C1 segment of cervical spinal cord (tissue), 14 donors: Measurements from ENCODE around the gene FSTL5.

Experiments used
- DNase-seq, 14 donors: peaks; one replicate each; lab custom pipeline; 2025; lab: John Stamatoyannopoulos, UW

The FSTL5 gene

DNA sequence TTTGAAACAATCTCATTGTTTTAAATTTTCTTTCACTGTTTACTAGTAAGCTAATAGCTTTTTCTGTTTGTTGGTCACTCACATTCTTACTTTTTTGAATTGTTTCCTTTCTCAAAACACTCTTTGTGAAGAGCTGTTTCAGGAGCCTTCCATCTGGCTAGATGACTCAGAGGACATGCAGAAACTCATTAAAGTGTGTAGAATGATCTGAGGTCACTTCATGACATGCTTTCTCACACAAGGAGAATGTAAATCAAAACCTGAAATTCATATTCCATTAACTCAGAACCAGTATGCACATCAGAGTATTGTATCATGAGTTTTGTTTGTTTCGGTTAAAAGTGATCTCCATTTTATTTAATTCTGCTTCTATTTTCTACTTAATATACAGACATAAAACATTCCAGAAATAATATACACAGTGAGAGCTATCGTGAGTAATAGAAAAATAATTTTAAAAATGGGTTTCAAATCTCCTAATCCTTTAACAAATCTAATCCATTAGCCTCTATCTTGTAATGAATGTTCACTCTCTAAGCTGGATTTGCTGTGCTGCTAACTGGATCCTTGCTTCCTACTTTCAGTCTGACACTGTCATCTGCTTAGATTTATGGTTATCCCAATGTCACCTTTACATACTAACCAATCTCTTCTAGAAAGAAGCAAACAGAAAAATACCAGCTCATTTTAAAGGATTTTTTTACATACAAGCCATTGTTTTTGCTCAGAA, 449.6 kb downstream of the FSTL5 start:
- peak in 1 of 14 donors; percentile 6 for DNase-seq

DNA sequence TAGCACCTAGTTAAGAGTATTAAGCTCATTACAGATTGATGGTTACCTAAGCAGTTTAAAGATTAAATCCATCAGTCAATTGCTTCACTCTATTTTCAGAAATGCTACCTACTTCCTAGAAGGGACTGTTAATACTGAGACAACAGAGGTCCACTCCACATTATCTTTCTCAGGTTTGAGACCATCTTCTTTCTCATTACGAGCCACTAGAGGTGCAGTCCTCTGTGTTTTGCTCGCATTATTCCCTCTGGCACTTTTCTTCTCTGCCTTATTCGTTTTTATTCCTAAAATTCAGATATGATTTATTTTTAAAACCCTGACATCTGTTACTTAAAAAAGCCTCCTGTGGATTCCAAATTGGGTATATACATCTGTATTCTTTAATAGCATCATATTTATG, 459.1 kb downstream of the FSTL5 start:
- DNase-seq: no peak

DNA sequence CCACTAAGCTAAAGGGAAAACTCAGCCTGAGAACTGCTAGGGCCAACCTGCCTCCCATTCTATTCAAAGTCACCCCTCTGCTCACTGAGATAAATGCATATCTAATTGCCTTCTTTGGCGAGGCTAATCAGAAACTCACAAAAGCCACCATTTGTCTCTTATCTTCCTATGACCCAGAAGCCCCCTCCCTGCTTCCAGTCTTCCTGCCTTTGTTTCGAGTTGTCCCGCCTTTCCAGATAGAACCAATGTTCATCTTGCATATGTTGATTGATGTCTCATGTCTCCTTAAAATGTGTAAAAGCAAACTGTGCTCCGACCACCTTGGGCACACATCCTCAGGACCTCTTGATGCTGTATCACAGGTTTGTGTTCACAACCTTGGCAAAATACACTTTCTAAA, 459.8 kb downstream of the FSTL5 start:
- no peak for DNase-seq

DNA sequence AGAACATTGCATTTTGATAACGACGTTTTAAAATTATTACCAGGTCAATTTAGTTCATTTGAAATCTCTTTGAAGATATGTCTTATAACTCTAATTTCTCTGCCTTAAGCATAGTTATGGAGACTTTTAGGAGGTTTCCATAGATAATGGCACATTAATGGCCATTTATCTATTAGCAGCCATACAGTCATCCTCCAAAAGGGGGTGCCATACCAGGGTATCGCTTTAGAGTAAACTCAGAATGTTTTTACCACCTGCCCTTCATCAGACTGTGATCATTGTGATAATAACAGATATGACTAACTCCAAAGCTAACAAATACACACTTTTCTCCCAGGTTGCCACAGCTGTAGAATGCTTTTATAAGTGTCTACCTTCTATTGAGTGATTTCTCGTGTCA, 461.5 kb downstream of the FSTL5 start:
- no peak for DNase-seq

DNA sequence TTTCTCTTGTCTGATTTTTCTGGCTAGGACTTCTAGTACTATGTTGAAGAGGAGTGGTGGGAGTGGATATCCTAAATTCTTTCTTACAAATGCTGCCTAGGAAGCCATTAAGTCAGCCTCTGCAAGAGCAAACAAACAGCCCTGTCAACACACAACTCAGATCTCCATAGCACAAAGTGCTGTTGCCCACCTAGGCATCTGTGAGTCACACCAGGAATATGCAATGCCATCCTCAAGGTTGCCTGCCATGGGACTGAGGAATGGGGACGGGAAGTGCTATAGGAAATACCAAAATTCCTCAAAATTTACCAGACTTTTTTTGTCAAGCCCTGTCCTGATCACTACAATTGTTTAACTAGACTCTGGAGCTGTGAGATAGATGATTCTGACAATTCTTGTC, 466.9 kb downstream of the FSTL5 start:
- no peak for DNase-seq

DNA sequence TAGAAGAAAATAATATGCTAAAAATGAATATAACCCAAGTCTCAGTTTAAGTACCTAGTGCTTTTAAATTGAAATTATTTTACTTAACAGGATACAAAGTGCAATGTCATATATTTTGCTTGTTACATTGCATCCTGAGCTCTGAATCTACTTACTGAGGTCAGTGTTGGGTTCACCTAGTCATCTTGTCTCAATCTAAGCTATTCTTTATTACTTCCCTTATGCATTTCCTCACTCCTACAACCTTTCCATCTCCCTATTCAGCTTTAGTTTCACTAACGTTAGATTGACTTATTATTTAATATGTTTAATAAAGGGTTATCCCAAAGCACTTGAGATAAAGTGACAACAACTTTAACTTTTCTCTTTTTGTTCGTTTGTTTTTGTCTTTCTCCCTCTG, 483.7 kb downstream of the FSTL5 start:
- DNase-seq: no peak

DNA sequence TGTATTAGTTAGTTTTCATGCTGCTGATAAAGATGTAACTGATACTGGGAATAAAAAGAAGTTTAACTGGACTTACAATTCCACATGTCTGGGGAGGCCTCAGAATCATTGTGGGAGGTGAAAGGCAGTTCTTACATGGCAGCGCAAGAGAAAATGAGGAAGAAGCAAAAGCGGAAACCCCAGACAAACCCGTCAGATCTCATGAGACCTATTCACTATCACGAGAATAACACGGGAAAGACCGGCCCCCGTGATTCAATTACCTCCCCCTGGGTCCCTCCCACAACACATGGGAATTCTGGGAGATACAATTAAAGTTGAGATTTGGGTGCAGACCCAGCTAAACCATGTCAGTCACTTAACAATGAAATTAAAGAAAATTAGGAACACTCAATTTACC, 499.1 kb downstream of the FSTL5 start:
- no peak for DNase-seq

DNA sequence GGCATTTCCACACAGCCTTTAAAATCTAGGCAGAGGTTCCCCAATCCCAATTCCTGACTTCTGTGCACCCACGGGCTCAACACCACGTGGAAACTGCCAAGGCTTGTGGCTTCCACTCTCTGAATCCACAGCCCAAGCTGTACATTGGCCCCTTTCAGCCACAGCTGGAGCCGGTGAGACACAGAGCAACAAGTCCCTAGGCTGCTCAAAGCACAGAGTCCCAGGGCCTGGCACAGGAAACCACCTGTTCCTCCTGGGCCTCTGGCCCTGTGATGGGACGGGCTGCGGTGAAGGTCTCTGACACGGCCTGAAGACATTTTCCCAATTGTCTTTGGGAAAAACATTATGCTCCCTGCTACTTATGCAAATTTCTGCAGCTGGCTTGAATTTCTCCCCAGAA, 500.0 kb downstream of the FSTL5 start:
- no peak for DNase-seq

DNA sequence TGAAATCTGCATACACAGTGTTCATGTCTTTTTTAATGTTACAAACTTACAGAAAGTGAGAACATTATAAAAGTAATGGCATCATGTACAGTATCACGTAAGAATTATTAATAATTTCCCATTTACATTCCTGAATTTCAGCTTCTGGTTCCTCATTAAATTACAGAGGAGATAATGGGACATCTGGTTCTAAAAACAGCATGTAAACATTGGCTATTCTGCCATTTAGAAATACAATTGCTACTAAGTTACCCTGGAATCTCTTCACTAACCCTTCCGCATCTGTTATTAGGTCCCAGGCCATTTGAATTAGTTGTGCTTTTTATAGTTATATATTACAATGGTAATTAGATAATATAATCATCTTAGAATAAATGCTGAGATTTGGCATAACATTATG, 505.1 kb downstream of the FSTL5 start:
- no peak for DNase-seq

DNA sequence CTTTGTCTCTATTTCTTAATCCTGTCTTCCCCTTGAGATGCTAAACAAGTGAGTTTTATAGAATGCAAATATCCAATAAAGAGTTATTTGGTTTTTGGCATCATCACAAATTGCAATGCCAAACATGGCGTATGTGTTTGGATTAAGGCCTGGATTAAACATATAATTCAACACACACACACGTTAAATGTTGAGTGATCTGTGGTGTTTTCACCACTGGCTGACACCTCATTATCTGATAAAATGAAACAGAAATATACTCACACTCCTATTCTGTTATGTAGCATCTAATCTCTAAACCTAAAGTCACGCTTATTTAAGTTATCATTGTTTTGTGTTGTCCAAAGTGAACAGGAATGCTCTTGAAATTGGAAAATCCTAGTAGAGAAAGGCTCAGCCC, 506.2 kb downstream of the FSTL5 start:
- DNase-seq: no peak

DNA sequence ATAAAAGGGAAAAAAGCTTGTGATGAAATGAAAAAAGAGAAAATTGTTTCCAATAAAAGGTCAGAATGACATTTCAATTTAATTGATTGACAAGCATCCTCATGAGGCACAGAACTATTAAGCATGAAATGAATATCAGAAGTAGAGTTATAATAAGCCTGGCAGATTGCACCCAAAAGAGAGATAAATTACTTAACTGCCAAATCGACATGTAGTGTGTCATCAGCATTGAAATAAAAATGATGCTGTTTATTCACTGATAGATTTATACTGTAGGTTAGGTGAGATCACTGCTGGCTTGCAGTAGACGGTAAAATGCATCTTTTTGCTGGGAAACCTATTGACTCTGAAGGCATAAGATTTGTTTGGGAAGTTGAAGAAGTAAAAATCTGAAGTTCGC, 507.2 kb downstream of the FSTL5 start:
- DNase-seq: no peak

DNA sequence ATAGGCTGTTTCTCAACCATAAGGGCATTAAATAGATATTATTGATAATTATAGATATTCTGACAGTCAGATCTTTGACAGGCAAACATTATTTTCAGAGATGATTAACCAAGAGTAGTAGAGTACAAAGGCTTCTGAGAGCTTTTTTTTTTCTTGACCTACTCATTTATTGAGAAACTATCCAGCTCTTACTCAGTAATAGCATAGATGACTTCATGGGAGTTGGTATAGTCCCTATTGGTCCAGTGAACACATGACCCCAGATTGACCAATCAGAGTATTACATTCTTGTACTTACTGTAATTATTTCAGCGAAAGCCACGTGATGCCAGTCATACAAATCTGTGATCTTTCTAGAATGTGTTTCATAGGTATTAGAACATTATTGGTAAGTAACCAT, 508.7 kb downstream of the FSTL5 start:
- DNase-seq: no peak

DNA sequence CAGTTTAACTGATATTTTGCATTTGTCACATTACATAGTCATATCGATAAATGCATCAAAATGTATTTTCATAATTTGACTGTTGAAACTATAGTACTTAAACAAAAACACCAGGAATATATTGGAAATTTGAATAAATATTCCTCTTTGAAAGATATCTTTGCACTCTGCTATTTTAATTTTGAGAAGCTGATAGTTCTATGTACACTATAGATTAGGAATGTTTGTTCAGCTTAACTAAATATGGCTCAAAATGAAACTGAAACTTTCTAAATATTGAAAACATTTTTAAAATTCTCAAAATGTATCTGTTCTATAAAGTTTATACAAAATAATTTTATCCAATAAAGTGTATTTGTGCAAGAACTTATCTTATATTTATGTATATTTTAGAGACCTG, 510.1 kb downstream of the FSTL5 start:
- no peak for DNase-seq

DNA sequence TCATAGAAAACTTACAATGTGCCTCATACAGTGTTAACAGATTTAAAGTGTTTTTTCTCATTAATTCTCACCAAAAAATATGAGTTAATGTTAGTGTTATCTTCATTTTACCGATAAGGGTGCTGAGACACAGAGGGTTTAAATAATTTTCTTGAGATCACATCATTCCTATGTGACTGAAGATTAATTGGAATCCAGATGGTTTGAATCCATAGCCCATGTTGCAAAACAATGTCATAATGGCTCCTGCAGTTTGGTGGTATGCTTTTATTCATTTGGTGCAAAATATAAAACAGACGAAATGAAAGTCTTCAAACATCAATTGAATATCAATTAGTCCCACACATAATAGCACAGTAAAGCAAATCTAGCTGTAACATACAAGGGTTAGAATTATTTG, 512.2 kb downstream of the FSTL5 start:
- no peak for DNase-seq

DNA sequence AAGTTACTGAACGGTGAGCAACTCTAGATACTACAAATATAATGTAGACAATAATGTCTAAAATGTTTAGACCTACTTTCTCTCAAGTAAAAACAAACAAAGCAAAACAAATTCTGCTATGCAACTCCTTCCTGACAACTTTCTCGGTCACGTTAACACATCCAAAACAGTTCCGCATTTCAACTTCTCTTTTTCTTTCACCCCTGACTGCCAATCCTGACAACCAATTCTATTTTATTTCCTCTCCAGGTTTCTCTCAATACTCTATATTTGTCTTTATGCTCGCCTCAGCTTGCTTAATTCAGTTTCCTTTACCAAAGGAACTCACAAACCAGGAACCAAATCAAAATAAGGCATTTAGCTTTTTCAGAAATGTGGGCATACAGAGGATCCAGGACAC, 513.0 kb downstream of the FSTL5 start:
- no peak for DNase-seq

DNA sequence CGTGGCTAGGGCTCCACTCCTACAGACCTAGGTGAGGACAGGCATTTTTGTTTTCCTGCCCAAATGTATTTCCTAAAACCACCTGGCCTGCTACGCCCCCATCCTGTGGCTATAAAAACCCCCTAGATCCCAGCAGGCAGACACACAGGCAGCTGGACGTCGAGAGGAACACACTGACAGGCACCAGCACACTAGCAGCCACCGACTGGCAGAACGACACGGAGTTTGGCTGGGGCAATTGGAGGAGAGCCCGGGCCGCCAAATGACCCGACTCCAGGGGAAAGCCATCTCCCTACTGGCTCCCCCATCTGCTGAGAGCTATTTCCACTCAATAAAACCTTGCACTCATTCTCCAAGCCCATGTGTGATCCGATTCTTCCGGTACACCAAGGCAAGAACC, 516.0 kb downstream of the FSTL5 start:
- no peak for DNase-seq

DNA sequence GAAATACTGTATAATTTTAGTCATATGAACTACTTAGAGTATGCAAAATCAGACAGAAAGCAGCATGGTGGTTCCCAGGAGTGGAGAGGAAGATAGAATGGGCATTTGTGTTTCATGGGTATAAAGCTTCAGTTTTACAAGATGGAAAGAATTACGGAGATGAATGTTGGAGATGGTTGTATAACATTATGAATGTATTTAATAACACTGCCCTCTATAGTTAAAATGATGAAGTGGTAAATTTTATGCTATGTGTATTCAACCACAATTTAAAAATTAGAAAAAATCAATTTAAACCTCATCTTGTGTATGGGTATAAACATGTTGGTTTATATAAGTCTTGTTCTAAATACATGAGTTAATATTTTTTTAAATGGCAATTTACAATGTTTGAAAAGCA, 521.1 kb downstream of the FSTL5 start:
- DNase-seq: no peak

DNA sequence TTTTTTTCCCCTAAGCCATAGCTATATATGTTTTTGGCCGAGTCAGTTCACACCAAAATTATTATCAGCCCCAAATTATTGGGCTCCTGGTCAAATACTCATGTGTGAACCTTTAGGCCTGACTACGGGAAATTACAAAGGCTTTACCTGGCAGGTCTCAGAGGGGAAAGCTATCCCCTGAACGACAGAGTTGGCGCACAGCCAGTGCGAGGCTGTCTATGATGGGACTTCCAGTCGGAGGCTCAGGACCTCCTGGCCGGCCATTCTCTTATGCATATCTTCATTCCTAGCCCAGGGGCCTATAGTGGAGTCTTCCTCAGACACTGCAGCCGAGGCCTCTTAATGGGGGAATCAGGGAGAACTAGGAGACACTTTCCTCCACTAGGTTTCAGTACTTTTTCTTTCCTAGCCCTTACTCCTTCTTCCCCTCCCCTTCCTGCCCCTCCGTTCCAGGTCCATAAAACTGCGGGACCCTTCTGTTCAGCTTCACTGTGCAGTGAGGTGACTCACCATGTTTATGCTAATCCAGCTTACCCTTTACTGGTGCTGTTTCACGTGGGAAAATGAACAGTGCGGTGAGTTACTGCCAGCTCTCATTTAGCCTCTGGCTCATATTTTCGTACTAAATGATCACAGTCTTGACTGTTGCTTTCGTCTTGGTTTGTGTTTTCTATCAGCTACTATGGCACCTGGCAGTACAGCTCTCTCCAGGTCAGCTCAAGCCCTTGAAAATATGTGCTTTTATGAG, 533.9 kb downstream of the FSTL5 start:
- no peak for DNase-seq

DNA sequence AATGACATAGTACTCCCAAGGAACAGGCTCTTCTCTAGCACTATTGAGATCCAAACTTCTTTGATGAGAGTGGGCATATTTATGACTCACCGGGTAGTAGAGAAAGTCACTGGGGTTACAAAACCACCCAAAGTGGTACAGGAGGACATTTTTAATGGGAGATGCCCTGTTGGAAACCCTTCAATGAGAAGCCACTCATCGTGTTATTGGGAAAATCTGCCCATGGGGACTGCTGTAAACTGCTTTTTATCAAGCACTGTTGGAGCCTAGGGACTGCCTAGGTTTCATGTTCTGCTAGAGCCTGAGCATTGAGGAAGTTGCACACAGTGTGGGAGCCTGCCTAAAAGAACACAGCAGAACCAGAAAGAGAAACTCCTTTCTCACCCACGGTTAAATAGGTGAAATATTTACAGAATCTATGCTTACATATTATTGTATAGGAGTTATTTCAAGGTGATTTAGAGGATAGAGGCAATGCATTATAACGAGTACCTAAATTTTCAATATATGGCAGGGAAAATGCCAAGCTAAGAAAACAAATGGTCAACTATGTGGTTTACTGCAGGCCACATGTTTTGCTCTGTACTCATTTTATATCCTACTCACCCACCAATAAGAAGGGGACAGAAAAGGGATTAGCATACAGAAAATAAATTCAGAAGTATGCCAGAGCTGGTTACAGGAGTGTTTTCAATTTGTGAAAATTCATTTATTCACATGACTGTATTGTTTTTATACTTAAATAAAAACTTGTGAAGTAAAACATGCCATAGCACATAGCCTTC, 559.1 kb downstream of the FSTL5 start:
- DNase-seq: peak in 1 of 14 donors; percentile 2

DNA sequence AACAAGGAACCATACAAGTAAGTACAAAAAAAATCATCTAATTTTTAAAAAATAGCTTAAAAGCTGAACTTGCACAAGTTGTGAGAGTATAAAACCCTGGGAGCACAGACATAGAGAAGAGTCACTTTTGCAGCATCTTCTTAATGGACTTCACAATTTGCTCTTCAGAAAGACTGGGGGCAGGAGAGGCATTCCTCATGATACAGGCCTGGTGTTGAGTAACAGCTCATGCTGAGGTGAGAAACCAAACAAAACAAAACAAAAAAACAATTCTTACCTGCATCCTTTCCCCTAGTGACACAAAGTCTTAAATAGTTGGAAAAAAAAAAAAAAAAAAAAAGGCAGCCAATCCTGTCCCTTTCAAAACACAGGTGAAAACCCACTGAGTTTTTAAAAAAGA, 562.8 kb downstream of the FSTL5 start:
- DNase-seq: no peak

DNA sequence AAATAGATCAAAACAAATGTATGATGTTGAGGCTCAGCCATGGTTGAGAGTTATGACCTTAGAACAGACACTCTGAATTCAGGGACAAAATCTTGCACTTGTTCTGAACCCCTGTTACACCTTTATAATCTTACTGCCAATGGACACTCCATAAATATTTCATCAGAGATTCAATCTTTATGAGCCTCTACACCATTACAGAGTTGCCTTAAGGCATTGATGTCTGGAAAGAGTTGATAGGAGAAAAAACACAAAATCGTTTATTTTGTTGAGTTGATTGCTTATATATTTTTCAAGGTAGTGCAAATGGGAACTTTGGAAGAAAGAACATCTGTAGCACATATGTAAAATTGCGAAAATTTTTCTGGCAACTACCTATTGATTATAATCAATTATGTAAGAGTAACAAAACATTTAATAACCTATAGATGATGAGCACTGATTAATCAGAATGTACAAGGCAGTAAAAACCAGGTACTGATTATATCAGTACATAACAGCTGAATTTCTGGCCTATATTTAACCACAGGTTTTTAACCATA, 568.5 kb downstream of the FSTL5 start:
- DNase-seq: no peak

DNA sequence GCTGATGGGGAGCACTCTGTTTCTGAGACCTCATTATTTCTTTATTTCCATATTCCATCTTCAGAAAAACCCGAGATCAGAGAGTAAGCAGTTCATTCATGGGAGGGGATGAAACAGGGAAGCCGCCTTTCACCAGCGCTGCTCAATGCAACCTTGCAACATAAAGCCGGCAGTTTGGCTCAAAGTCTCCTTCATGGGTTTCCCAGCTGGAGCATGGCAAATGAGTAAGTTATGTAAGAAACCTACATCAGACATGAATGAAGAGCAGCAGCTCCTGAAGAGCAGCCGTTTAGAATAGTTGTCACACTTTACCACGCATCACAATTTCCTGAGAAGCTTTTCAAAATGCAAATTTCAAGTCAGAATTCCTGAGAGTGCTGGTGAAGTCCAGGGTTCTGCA, 578.8 kb downstream of the FSTL5 start:
- DNase-seq: no peak
